Erythroblast (primary cell): ENCODE results near the gene OR52B6.

Source experiments
- GATA1 ChIP-seq: IDR thresholded peaks from 2 replicates; pipeline ENCODE4 v1.6.1; 2011; ENCODE audit warnings: low read depth, mild to moderate bottlenecking, control low read depth, low read length, moderate library complexity
- POLR2A ChIP-seq: IDR thresholded peaks from 2 replicates; pipeline ENCODE4 v1.6.1; 2011; ENCODE audit warnings: mild to moderate bottlenecking, low read length

GRCh38 chr11:5620651-5621521 lies 40.2 kb downstream of the OR52B6 start:
- TF ChIP-seq POLR2A, result no peak
- no peak for TF ChIP-seq GATA1
